ENCODE results near the gene DLGAP1. TPM values are rescaled to one million over a fixed set of nuclear protein-coding genes. Genes with fewer than 3 reads are reported as not detected.

Gene DLGAP1
- total and polyA plus RNA-seq, 4 donors: 0.54 to 11.8 (median 3.1) TPM

DNA sequence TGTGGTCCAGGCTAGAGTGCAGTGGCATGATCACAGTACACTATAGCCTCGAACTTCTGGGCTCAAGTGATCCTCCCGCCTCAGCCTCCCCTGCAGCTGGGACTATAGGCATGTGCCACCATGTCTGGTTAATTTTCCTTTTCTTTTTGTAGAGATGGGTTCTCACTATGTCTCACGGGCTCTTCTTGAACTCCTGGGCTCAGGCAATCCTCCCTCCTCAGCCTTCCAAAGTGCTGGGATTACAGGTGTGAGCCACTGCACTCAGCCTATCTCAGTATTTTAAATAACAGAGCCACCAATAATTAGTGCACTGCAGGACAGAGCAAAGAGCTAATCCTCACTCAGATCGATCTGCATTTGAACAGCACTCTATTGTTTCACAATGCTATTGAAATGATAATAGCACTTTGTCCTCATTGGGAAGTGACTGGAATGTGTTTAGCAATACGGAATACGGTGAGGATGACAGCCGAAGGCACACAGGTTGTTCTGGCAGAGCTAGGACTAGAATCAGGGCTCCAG is 335.9 kb downstream of the DLGAP1 start:
- no peak overlapping the region for H3K4me3 ChIP-seq
- H3K36me3 ChIP-seq (ENCODE audit: control insufficient read depth in 4 of 4, insufficient read depth in 4 of 4, low read length in 4 of 4): no peaks in the 10 kb centered on the region
- TF ChIP-seq, protein P1, sequence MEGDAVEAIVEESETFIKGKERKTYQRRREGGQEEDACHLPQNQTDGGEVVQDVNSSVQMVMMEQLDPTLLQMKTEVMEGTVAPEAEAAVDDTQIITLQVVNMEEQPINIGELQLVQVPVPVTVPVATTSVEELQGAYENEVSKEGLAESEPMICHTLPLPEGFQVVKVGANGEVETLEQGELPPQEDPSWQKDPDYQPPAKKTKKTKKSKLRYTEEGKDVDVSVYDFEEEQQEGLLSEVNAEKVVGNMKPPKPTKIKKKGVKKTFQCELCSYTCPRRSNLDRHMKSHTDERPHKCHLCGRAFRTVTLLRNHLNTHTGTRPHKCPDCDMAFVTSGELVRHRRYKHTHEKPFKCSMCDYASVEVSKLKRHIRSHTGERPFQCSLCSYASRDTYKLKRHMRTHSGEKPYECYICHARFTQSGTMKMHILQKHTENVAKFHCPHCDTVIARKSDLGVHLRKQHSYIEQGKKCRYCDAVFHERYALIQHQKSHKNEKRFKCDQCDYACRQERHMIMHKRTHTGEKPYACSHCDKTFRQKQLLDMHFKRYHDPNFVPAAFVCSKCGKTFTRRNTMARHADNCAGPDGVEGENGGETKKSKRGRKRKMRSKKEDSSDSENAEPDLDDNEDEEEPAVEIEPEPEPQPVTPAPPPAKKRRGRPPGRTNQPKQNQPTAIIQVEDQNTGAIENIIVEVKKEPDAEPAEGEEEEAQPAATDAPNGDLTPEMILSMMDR (IDR thresholded peaks at IDR 0.05; ENCODE audit: control extremely low read depth, extremely low read depth): no peak
- H3K27me3 ChIP-seq (ENCODE audit: control insufficient read depth in 3 of 3, insufficient read depth in 3 of 3, low read length in 2 of 3): no peaks in the 10 kb centered on the region
- WGBS, 2 donors: 78 to 82% methylated on average over 7 of the region's 7 CpGs
- no peak overlapping the region for H3K27ac ChIP-seq (ENCODE audit: low read depth in 1 of 2, low read length in 1 of 2)
- peaks cover 0 to 1% (median 0%) of the 10 kb centered on the region in 4 donors for H3K9me3 ChIP-seq (ENCODE audit: control insufficient read depth in 4 of 4, insufficient read depth in 3 of 4, low read length in 3 of 4)
- H3K9ac ChIP-seq (ENCODE audit: insufficient read depth in 1 of 2, low read length in 2 of 2): no peak overlapping the region
- DNase-seq (no peak), ATAC-seq (ENCODE audit: insufficient read depth, low FRiP score) (no peak)
- H3K4me1 ChIP-seq (ENCODE audit: control insufficient read depth in 5 of 5, insufficient read depth in 5 of 5, low read length in 5 of 5): no peaks in the 10 kb centered on the region

DNA sequence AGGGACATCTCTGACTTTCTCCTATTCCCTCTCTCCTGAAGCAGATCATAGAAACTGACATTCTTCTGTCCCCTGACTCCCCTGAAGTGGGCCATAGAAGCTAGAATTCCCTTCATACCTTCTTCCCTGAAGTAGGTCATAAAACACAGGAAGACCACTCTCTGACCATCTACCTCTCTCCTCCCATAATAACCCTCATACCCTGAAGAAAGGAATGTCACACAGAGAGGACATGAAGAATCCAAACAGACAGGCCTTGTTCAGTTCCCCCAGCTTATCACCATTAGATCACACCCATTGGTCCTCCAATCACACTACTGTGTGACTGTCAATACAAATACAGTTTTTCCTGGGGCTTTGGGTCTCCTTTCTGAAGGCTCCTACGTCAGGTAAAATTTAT is 347.1 kb downstream of the DLGAP1 start:
- Histone ChIP-seq H3K9ac (ENCODE audit: insufficient read depth in 1 of 2, low read length in 2 of 2) (no peak overlapping the region), H3K4me3 (no peak overlapping the region), H3K36me3 (ENCODE audit: control insufficient read depth in 4 of 4, insufficient read depth in 4 of 4, low read length in 4 of 4) (no peaks in the 10 kb centered on the region), H3K27ac (ENCODE audit: low read depth in 1 of 2, low read length in 1 of 2) (no peak overlapping the region), H3K9me3 (ENCODE audit: control insufficient read depth in 4 of 4, insufficient read depth in 3 of 4, low read length in 3 of 4) (no peaks in the 10 kb centered on the region), H3K4me1 (ENCODE audit: control insufficient read depth in 5 of 5, insufficient read depth in 5 of 5, low read length in 5 of 5) (no peaks in the 10 kb centered on the region), H3K27me3 (ENCODE audit: control insufficient read depth in 3 of 3, insufficient read depth in 3 of 3, low read length in 2 of 3) (no peaks in the 10 kb centered on the region)
- WGBS, 2 donors: 23 to 48% methylated on average over 1 of the region's 1 CpG
- TF ChIP-seq, protein P1 (IDR thresholded peaks at IDR 0.05; ENCODE audit: control extremely low read depth, extremely low read depth): no peak
- ATAC-seq (ENCODE audit: insufficient read depth, low FRiP score) (no peak), DNase-seq (no peak)

DNA sequence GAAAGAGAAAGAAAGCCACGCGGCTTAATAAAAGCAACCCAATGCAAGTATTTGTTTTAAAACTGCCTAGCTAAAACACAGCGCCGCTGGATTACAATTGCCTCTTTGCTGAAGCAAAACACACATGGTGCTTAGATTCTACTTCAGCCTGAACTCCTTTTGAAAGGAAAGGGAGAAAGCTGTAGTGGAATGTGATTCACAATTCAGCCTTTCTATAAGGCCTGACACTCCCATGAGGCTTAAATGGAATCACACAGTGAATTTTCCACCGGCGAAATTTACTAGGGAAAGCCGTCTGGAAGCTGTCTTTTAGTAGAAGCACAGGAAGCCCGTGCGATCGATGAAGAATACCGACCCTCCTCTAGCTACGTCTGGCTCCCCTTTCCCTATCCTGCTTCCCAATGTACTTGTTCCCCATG is 348.0 kb downstream of the DLGAP1 start:
- Histone ChIP-seq H3K36me3 (ENCODE audit: control insufficient read depth in 4 of 4, insufficient read depth in 4 of 4, low read length in 4 of 4) (no peaks in the 10 kb centered on the region), H3K4me1 (ENCODE audit: control insufficient read depth in 5 of 5, insufficient read depth in 5 of 5, low read length in 5 of 5) (no peaks in the 10 kb centered on the region), H3K4me3 (no peak overlapping the region), H3K9me3 (ENCODE audit: control insufficient read depth in 4 of 4, insufficient read depth in 3 of 4, low read length in 3 of 4) (no peaks in the 10 kb centered on the region), H3K27me3 (ENCODE audit: control insufficient read depth in 3 of 3, insufficient read depth in 3 of 3, low read length in 2 of 3) (no peaks in the 10 kb centered on the region), H3K9ac (ENCODE audit: insufficient read depth in 1 of 2, low read length in 2 of 2) (no peak overlapping the region), H3K27ac (ENCODE audit: low read depth in 1 of 2, low read length in 1 of 2) (no peak overlapping the region)
- TF ChIP-seq, protein P1 (IDR thresholded peaks at IDR 0.05; ENCODE audit: control extremely low read depth, extremely low read depth): no peak
- ATAC-seq (ENCODE audit: insufficient read depth, low FRiP score): no peak
- WGBS, 2 donors: 69 to 82% methylated on average over 12 of the region's 12 CpGs
- peak in 2 of 3 donors; percentile 11 to 20 for DNase-seq

Data from lung (tissue), 12 donors.